ENCODE results near the gene KLHL29.

The KLHL29 gene

GRCh38 chr2:23449831-23450331, 64.9 kb downstream of the KLHL29 start:
- H3K4ac ChIP-seq (ENCODE audit: low read length): no peak overlapping the region
- no peak overlapping the region for H2BK12ac ChIP-seq (ENCODE audit: low read length)
- no peaks in the 10 kb centered on the region for H3K9me3 ChIP-seq (replicated peaks in 1 of 2; ENCODE audit: control insufficient read depth in 2 of 2, insufficient read depth in 1 of 2, low read depth in 1 of 2, low read length in 2 of 2)
- H3K79me1 ChIP-seq (ENCODE audit: low read depth, low read length): no peaks in the 10 kb centered on the region
- H3K9ac ChIP-seq (ENCODE audit: low read depth, low read length, poor library complexity): no peak overlapping the region
- H3K23ac ChIP-seq (ENCODE audit: low read depth, low read length, poor library complexity): no peak overlapping the region
- no peak overlapping the region for H3K4me2 ChIP-seq (ENCODE audit: insufficient read depth, low read length, poor library complexity, severe bottlenecking)
- H2BK5ac ChIP-seq (ENCODE audit: low read length): no peak overlapping the region
- H2BK120ac ChIP-seq (ENCODE audit: low read depth, low read length): no peak overlapping the region
- H3K36me3 ChIP-seq (replicated peaks in 1 of 2; ENCODE audit: control insufficient read depth in 2 of 2, insufficient read depth in 2 of 2, low read length in 2 of 2): no peaks in the 10 kb centered on the region
- H3K18ac ChIP-seq (ENCODE audit: low read length): no peak overlapping the region
- H2AK5ac ChIP-seq (ENCODE audit: low read depth, low read length): no peak overlapping the region
- no CpG with 5 or more reads among the region's 14 CpGs for WGBS, 2 donors (ENCODE audit: extremely low coverage in 2 of 2, insufficient read length in 2 of 2, insufficient replicate concordance in 1 of 2)
- no peak overlapping the region for H2AFZ ChIP-seq (ENCODE audit: low read length)
- H3K14ac ChIP-seq (ENCODE audit: low read length): no peak overlapping the region
- DNase-seq (ENCODE audit: low spot score): no peak
- H3K27me3 ChIP-seq (ENCODE audit: control insufficient read depth in 3 of 3, insufficient read depth in 3 of 3, low read depth in 1 of 3, low read length in 3 of 3): peaks cover 0 to 2% (median 0%) of the 10 kb centered on the region in 3 experiments
- peaks cover 12 to 15% of the 10 kb centered on the region in 2 donors for H3K4me1 ChIP-seq (ENCODE audit: control insufficient read depth in 2 of 2, insufficient read depth in 1 of 2, low read depth in 1 of 2, low read length in 2 of 2)
- no peak overlapping the region for H3K27ac ChIP-seq (replicated peaks; ENCODE audit: low read length)
- H4K91ac ChIP-seq (ENCODE audit: low read depth, low read length, poor library complexity): no peak overlapping the region
- H4K8ac ChIP-seq (ENCODE audit: low read depth, low read length): no peak overlapping the region
- H3K4me3 ChIP-seq (ENCODE audit: low read length in 2 of 2): no peak overlapping the region
- H2BK15ac ChIP-seq (ENCODE audit: low read length): no peak overlapping the region

GRCh38 chr2:23452372-23452771, 67.4 kb downstream of the KLHL29 start:
- Histone ChIP-seq H4K91ac (ENCODE audit: low read depth, low read length, poor library complexity) (no peak overlapping the region), H2AFZ (ENCODE audit: low read length) (no peak overlapping the region), H3K4me2 (ENCODE audit: insufficient read depth, low read length, poor library complexity, severe bottlenecking) (no peak overlapping the region), H2BK120ac (ENCODE audit: low read depth, low read length) (no peak overlapping the region), H2BK12ac (ENCODE audit: low read length) (no peak overlapping the region), H3K79me1 (ENCODE audit: low read depth, low read length) (no peaks in the 10 kb centered on the region), H3K36me3 (replicated peaks in 1 of 2; ENCODE audit: control insufficient read depth in 2 of 2, insufficient read depth in 2 of 2, low read length in 2 of 2) (no peaks in the 10 kb centered on the region), H3K27me3 (ENCODE audit: control insufficient read depth in 3 of 3, insufficient read depth in 3 of 3, low read depth in 1 of 3, low read length in 3 of 3) (no peaks in the 10 kb centered on the region), H4K8ac (ENCODE audit: low read depth, low read length) (no peak overlapping the region), H2BK15ac (ENCODE audit: low read length) (no peak overlapping the region), H3K4me3 (ENCODE audit: low read length in 2 of 2) (no peak overlapping the region), H3K4me1 (ENCODE audit: control insufficient read depth in 2 of 2, insufficient read depth in 1 of 2, low read depth in 1 of 2, low read length in 2 of 2) (peaks cover 19 to 29% of the 10 kb centered on the region in 2 donors), H3K18ac (ENCODE audit: low read length) (no peak overlapping the region), H3K23ac (ENCODE audit: low read depth, low read length, poor library complexity) (no peak overlapping the region), H3K4ac (ENCODE audit: low read length) (no peak overlapping the region), H2BK5ac (ENCODE audit: low read length) (no peak overlapping the region), H3K27ac (replicated peaks; ENCODE audit: low read length) (no peak overlapping the region), H3K9me3 (replicated peaks in 1 of 2; ENCODE audit: control insufficient read depth in 2 of 2, insufficient read depth in 1 of 2, low read depth in 1 of 2, low read length in 2 of 2) (no peaks in the 10 kb centered on the region), H2AK5ac (ENCODE audit: low read depth, low read length) (peak overlapping the region; percentile 7), H3K9ac (ENCODE audit: low read depth, low read length, poor library complexity) (no peak overlapping the region), H3K14ac (ENCODE audit: low read length) (no peak overlapping the region)
- no CpG with 5 or more reads among the region's 5 CpGs for WGBS, 2 donors (ENCODE audit: extremely low coverage in 2 of 2, insufficient read length in 2 of 2, insufficient replicate concordance in 1 of 2)
- no peak for DNase-seq (ENCODE audit: low spot score)

GRCh38 chr2:23452853-23453420, 68.0 kb downstream of the KLHL29 start:
- peak overlapping the region; percentile 60 for H2AK5ac ChIP-seq (ENCODE audit: low read depth, low read length)

GRCh38 chr2:23453432-23453831, 68.5 kb downstream of the KLHL29 start:
- H2AK5ac ChIP-seq (ENCODE audit: low read depth, low read length): peak overlapping the region; percentile 60
- peaks cover 21 to 33% of the 10 kb centered on the region in 2 donors for H3K4me1 ChIP-seq (ENCODE audit: control insufficient read depth in 2 of 2, insufficient read depth in 1 of 2, low read depth in 1 of 2, low read length in 2 of 2)
- H2BK12ac ChIP-seq (ENCODE audit: low read length): no peak overlapping the region
- H2AFZ ChIP-seq (ENCODE audit: low read length): peak overlapping the region; percentile 17
- peak overlapping the region; percentile 95 for H3K18ac ChIP-seq (ENCODE audit: low read length)
- peak overlapping the region; percentile 63 for H3K27ac ChIP-seq (replicated peaks; ENCODE audit: low read length)
- no peaks in the 10 kb centered on the region for H3K79me1 ChIP-seq (ENCODE audit: low read depth, low read length)
- H3K4me3 ChIP-seq (ENCODE audit: low read length in 2 of 2): no peak overlapping the region
- H3K23ac ChIP-seq (ENCODE audit: low read depth, low read length, poor library complexity): no peak overlapping the region
- no peak overlapping the region for H2BK15ac ChIP-seq (ENCODE audit: low read length)
- H3K9me3 ChIP-seq (replicated peaks in 1 of 2; ENCODE audit: control insufficient read depth in 2 of 2, insufficient read depth in 1 of 2, low read depth in 1 of 2, low read length in 2 of 2): no peaks in the 10 kb centered on the region
- no peaks in the 10 kb centered on the region for H3K27me3 ChIP-seq (ENCODE audit: control insufficient read depth in 3 of 3, insufficient read depth in 3 of 3, low read depth in 1 of 3, low read length in 3 of 3)
- no CpG with 5 or more reads among the region's 8 CpGs for WGBS, 2 donors (ENCODE audit: extremely low coverage in 2 of 2, insufficient read length in 2 of 2, insufficient replicate concordance in 1 of 2)
- H4K8ac ChIP-seq (ENCODE audit: low read depth, low read length): no peak overlapping the region
- H2BK120ac ChIP-seq (ENCODE audit: low read depth, low read length): peak overlapping the region; percentile 27
- no peak overlapping the region for H3K4me2 ChIP-seq (ENCODE audit: insufficient read depth, low read length, poor library complexity, severe bottlenecking)
- DNase-seq (ENCODE audit: low spot score): no peak
- peak overlapping the region; percentile 39 for H3K9ac ChIP-seq (ENCODE audit: low read depth, low read length, poor library complexity)
- no peak overlapping the region for H3K14ac ChIP-seq (ENCODE audit: low read length)
- H3K36me3 ChIP-seq (replicated peaks in 1 of 2; ENCODE audit: control insufficient read depth in 2 of 2, insufficient read depth in 2 of 2, low read length in 2 of 2): no peaks in the 10 kb centered on the region
- H4K91ac ChIP-seq (ENCODE audit: low read depth, low read length, poor library complexity): no peak overlapping the region
- H3K4ac ChIP-seq (ENCODE audit: low read length): no peak overlapping the region
- H2BK5ac ChIP-seq (ENCODE audit: low read length): peak overlapping the region; percentile 91

More at GRCh38 chr2:23452853-23453420, 68.0 kb downstream of the KLHL29 start:
- no CpG with 5 or more reads among the region's 9 CpGs for WGBS, 2 donors (ENCODE audit: extremely low coverage in 2 of 2, insufficient read length in 2 of 2, insufficient replicate concordance in 1 of 2)
- no peak overlapping the region for H2BK12ac ChIP-seq (ENCODE audit: low read length)
- no peak overlapping the region for H3K4ac ChIP-seq (ENCODE audit: low read length)
- no peaks in the 10 kb centered on the region for H3K79me1 ChIP-seq (ENCODE audit: low read depth, low read length)
- no peak overlapping the region for H2BK15ac ChIP-seq (ENCODE audit: low read length)
- no peaks in the 10 kb centered on the region for H3K27me3 ChIP-seq (ENCODE audit: control insufficient read depth in 3 of 3, insufficient read depth in 3 of 3, low read depth in 1 of 3, low read length in 3 of 3)
- peaks cover 19 to 29% of the 10 kb centered on the region in 2 donors for H3K4me1 ChIP-seq (ENCODE audit: control insufficient read depth in 2 of 2, insufficient read depth in 1 of 2, low read depth in 1 of 2, low read length in 2 of 2)
- H3K27ac ChIP-seq (replicated peaks; ENCODE audit: low read length): peak overlapping the region; percentile 63
- H4K91ac ChIP-seq (ENCODE audit: low read depth, low read length, poor library complexity): no peak overlapping the region
- no peak overlapping the region for H3K23ac ChIP-seq (ENCODE audit: low read depth, low read length, poor library complexity)
- no peak overlapping the region for H3K4me3 ChIP-seq (ENCODE audit: low read length in 2 of 2)
- peak overlapping the region; percentile 27 for H2BK120ac ChIP-seq (ENCODE audit: low read depth, low read length)
- no peak overlapping the region for H3K14ac ChIP-seq (ENCODE audit: low read length)
- H3K36me3 ChIP-seq (replicated peaks in 1 of 2; ENCODE audit: control insufficient read depth in 2 of 2, insufficient read depth in 2 of 2, low read length in 2 of 2): no peaks in the 10 kb centered on the region
- H3K9ac ChIP-seq (ENCODE audit: low read depth, low read length, poor library complexity): no peak overlapping the region
- H2BK5ac ChIP-seq (ENCODE audit: low read length): peak overlapping the region; percentile 91
- H3K9me3 ChIP-seq (replicated peaks in 1 of 2; ENCODE audit: control insufficient read depth in 2 of 2, insufficient read depth in 1 of 2, low read depth in 1 of 2, low read length in 2 of 2): no peaks in the 10 kb centered on the region
- H4K8ac ChIP-seq (ENCODE audit: low read depth, low read length): no peak overlapping the region
- H2AFZ ChIP-seq (ENCODE audit: low read length): peak overlapping the region; percentile 17
- DNase-seq (ENCODE audit: low spot score): no peak
- peak overlapping the region; percentile 85 for H3K18ac ChIP-seq (ENCODE audit: low read length)
- H3K4me2 ChIP-seq (ENCODE audit: insufficient read depth, low read length, poor library complexity, severe bottlenecking): no peak overlapping the region
